Erythroblast (primary cell): ENCODE data around the gene TSHZ1.

Experiments
- DNase-seq, 2 experiments: peaks; one replicate each; lab custom pipeline; 2025; lab: John Stamatoyannopoulos, UW
- GATA1 ChIP-seq: IDR thresholded peaks from 2 replicates; pipeline ENCODE4 v1.6.1; 2011; ENCODE audit warnings: low read depth, mild to moderate bottlenecking, control low read depth, low read length, moderate library complexity
- POLR2A ChIP-seq: IDR thresholded peaks from 2 replicates; pipeline ENCODE4 v1.6.1; 2011; ENCODE audit warnings: mild to moderate bottlenecking, low read length

The TSHZ1 gene, protein sequence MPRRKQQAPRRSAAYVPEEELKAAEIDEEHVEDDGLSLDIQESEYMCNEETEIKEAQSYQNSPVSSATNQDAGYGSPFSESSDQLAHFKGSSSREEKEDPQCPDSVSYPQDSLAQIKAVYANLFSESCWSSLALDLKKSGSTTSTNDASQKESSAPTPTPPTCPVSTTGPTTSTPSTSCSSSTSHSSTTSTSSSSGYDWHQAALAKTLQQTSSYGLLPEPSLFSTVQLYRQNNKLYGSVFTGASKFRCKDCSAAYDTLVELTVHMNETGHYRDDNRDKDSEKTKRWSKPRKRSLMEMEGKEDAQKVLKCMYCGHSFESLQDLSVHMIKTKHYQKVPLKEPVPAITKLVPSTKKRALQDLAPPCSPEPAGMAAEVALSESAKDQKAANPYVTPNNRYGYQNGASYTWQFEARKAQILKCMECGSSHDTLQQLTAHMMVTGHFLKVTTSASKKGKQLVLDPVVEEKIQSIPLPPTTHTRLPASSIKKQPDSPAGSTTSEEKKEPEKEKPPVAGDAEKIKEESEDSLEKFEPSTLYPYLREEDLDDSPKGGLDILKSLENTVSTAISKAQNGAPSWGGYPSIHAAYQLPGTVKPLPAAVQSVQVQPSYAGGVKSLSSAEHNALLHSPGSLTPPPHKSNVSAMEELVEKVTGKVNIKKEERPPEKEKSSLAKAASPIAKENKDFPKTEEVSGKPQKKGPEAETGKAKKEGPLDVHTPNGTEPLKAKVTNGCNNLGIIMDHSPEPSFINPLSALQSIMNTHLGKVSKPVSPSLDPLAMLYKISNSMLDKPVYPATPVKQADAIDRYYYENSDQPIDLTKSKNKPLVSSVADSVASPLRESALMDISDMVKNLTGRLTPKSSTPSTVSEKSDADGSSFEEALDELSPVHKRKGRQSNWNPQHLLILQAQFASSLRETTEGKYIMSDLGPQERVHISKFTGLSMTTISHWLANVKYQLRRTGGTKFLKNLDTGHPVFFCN (N-terminal part only)

DNA sequence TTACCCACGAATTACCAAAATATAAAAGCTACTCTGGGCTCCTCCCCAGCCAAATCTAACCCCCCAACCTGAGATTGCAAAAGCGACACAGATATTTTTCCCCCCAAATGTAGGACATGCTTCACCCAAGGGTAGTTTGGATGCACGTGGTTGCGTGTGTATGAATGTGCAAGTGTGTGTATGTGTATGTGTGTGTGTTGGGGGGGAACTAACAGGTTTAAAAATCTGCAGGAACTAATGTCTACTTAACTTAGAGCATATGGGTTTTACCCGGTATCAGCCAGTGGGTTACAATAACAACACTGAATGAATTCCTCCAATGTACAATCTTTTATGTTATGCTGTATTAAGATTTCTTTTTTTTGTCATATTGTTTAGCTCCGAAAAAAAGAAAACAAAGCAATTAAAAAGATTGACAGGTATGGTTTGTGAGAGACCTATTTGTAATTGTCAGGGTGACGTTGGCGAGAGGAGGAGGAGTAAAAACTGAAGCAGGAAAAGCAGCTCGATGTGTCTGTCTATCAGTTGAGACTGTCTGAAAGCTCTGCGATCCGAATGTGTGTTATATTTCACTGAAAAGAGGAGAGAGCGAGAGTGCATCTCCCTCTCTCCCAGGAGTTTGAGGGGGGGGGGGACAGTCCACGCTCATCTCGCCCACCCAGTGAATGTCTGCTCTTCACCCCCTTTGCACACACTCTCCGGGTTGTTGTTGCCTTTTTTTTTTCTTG, at the start of gene TSHZ1:
TSHZ1 (plus strand) TSS at position 524 of the 728 bp plus-strand sequence. CDS start 1,080 bp downstream, outside the sequence.
- peak; percentile 82 to 88 for DNase-seq

DNA sequence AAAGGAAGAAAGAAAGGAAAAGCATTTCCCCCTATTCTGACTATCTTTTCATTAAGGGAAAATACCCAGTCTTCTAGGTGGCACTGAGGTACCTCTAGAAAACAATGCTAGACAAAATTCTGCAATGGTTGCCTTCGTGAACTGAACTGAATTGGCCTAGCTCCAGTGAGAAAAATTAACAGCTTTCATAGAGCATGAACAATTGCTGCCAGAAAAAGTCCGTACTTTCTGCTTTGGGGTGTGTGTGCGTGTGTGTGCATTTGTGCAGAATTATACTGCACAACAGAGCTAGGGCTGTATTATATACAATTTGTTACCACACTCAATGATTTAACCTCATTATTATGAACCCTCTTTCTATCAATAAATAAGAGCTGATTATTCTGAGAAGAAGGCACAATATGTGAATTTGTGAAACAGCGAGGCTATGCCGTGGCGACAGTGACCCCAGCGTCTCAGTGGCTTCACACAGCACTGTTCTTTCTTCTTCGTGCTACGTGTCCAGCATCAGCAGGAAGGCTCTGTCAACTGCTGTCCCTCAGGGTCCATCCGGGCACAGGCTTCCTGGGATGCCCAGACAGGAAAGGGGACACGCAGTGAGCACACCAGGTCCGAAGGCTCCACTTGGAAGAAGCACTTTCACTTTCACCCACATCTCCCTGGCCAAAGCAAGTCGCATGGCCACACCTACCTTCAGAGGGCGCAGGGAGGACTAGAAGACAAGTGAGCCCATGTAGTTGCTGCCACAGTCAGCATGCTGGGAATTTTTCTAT, 49.2 kb upstream of the TSHZ1 start:
- DNase-seq: peak; percentile 45 to 46
- TF ChIP-seq GATA1: no peak
- no peak for TF ChIP-seq POLR2A

More for the DNA sequence above, at the start of gene TSHZ1:
- TF ChIP-seq GATA1 (no peak), POLR2A (peak; percentile 66)

DNA sequence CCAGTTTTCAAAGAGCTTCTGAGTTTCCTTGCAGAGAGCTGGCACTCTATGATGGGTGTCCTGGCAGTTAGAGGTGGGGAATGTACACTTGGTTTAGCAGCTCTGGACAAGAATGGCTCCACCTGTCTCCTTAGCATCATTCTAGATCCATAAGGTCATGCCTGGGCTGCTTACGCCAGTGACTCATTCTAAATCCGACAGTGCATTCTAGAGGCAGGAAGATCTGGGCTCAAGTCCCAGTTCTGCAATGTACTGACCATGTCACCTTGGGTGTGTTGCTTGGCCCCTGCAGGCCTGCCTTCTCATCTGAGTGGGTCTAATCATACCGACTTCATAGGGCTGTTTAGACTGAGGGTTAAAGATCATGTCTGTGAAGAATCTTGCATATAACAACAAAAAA, 48.1 kb upstream of the TSHZ1 start:
- DNase-seq: no peak
- TF ChIP-seq POLR2A (no peak), GATA1 (no peak)

DNA sequence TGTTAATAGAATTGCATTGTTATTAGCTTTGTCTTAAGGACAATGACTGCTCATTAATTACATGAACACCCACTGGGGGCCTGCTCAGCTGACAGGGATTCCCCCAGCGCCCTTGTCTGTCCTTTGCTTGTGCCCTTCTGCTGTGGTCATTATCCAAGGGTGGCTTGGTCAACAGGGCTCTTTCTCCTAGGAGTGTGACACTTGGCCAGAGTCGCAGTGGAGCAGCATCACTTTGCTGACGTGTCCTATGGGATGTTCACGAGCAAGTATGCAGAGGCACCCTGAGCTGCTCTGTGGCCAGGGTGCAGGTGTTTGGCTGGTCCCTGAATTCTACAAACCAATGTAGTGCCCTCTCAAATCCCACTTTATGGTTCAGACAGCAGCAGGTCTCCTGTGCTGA, 47.6 kb upstream of the TSHZ1 start:
- DNase-seq: no peak
- TF ChIP-seq POLR2A (no peak), GATA1 (no peak)

DNA sequence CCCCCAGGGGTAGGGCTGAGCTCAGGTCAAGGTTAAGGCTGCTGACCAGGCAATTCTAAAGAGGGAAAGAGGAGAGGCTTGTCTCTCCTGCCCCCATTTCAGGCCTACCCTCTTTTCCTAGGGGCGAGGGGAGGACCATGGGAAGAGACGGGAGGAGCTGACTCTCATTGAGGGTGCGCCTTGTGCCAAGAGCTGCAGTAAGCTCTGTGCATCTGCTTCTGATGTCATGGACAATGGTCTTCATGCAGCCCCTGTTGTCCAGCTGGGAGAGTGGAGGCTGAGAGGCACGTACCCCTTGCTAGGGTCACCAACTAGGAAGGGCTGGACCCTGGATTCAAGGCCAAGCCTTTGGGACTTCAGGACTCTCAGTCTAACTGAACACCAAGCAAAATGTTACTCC, 46.9 kb upstream of the TSHZ1 start:
- no peak for DNase-seq
- TF ChIP-seq GATA1 (no peak), POLR2A (no peak)

DNA sequence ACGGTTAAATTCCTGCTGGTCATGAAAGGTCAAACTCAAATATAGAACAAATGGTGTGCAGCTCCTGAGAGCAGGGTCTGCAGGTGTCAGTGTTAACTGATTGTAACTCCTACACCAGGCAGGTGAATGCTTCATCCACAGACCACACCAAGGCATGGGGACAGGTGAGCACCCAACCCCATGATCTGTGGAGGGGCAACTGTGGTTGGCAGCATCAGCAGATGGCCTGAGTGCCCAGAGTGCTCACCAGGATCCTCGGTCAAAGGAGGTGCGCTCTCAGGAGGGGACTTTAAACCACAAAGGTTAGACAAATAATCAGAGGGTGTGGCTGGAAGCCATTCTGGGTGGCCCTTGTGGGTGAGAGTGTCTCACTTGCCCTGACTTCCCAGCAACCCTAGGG, 46.1 kb upstream of the TSHZ1 start:
- DNase-seq: no peak
- TF ChIP-seq GATA1 (no peak), POLR2A (no peak)

DNA sequence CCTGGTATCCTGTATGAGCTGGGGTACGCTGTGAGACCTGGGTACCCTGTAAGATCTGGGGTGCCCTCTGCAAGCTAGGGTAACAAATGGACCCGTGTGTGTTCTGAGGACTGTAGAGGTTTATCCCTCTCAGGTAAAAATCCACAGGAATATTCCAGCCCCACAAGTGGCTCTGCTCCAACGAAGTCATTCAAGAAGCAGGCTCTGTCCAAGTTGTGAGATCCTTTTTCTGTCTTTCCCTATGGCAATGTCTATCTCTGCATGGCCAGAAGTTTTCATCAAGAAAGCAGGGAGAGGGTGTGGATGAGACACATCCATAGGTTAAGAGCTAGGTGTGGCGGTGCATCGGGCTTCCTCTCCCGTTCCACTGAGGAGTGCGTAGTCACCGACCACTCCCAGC, 44.7 kb upstream of the TSHZ1 start:
- TF ChIP-seq GATA1 (no peak), POLR2A (no peak)
- no peak for DNase-seq

DNA sequence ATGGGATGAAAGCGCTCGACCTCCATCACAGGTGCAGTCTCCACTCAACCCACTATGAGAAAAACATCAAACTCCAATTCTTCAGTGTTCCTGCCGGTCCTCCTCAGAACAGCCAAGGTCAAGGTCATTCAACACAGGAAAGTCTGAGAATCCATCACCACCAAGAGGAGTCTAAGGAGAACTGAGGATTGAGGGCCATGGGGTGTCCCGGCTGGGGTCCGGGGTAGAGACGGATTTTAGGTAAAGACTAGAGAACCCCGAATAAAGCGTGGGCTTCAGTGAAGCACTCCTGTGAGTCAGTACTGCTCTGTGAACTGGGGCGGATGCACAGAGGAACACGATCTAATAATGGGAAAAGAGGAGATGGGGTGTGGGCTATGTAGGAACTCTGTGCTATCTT, 43.5 kb upstream of the TSHZ1 start:
- TF ChIP-seq POLR2A (no peak), GATA1 (no peak)
- DNase-seq: no peak

DNA sequence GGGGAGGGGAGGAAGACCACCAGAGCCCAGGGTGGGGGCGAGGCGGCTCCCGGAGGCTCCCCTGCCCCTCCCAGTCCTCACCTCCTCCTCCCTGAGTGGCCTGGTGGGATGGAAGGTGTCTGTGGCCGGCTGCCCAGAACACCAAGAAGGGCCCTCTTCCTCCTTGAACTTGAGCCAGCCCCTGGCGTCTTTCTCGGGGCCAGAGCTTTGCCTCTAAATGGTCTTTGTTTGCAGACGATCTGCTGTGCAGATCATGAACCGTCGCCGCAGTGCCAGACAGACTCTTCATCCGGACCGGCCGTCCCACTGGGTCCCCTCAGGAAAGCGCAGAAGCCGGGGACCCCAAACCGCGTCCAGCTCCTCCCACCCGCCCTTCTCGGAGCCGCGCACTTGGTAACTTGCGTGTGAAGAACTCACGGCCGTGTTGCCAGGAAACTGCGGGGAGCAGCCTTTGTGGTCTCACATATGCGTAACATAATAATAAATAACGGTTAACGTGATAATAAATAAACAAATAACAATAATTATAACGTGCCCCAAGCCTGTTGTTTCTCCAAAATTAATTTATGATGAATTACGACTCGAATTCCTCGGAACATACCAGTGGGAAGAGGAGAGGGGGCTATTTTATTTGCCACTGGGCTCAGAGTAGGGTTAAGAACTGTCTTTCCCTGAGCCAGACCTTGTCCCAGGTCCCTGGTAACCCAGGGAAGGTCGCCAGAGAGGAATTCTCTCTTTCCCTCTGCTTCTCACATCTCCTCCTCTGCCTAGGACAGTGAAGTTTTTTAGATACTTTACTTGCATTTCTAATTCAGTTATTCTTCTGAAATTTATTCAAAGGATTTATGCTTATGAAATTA, 42.6 kb upstream of the TSHZ1 start:
- TF ChIP-seq GATA1 (no peak), POLR2A (no peak)
- DNase-seq: no peak

DNA sequence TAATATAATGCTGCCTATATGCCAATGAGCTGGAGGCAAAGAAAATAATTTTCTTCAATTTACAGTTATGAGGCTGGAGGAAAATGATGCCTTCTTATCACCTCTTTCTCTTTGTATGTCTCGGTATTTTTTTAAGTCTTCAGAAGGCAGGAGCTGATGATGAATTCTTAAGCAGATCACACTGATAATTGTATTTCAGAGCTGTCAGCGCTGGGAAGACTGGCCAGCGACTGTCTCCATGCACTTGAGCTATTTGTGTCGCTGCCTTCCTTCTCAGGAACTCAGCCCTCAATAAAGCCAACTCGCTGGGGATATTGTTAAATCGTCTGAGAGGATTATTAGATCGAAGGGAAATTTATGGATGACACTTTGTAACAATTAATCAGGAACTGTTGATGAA, 42.0 kb upstream of the TSHZ1 start:
- TF ChIP-seq GATA1: no peak
- no peak for TF ChIP-seq POLR2A

DNA sequence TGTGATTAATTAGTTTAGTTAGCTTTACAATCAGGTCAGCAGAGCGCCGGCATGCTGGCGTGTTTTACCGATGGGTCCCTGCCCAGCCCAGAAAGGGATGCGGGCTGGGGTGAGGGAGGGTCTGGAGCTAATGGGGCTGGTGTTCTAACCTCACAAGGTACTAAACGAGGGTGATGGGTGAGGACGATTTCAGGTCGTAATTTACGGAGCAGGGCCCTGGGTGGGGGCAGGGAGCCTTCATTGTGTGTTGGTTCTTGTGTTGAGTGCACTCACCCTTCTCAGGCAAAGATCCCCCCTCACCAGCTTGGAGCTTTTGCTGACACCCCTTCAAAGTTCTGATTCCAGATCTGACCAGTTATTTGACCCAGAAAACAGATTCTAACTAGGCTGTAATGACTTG, 41.2 kb upstream of the TSHZ1 start:
- no peak for TF ChIP-seq POLR2A
- TF ChIP-seq GATA1: no peak
- DNase-seq: no peak

More for the DNA sequence above, 42.0 kb upstream of the TSHZ1 start:
- no peak for DNase-seq
